8988T (cell line): ENCODE data around the gene ASB11.
"Not testable (repeated sequence)": the region's sequence is repeated elsewhere in the genome, so short reads cannot be mapped to it uniquely, and the experiment has no call there.

ENCODE experiments used
- DNase-seq: peaks from one replicate; pipeline ENCODE4 v3.0.0; 2011

ASB11 gene

GRCh38 chrX:15315509-15315908, at the start of gene ASB11:
Gene ASB11, minus strand, starts transcription at chrX:15315640. Its CDS starts 35 bp downstream, at chrX:15315605.
- no peak for DNase-seq

GRCh38 chrX:15359701-15360100, 44.3 kb upstream of the ASB11 start:
- no peak for DNase-seq

- no peak for DNase-seq
These were observed 43.1 kb upstream of the ASB11 start for GRCh38 chrX:15358533-15358932.

GRCh38 chrX:15356444-15356843, 41.0 kb upstream of the ASB11 start:
- DNase-seq = no peak

- DNase-seq = no peak
These were observed 35.0 kb upstream of the ASB11 start for GRCh38 chrX:15350329-15350996.

GRCh38 chrX:15349046-15349445, 33.6 kb upstream of the ASB11 start:
- no peak for DNase-seq

GRCh38 chrX:15345976-15346375, 30.5 kb upstream of the ASB11 start:
- no peak for DNase-seq

GRCh38 chrX:15344106-15344505, 28.7 kb upstream of the ASB11 start:
- DNase-seq = no peak

- DNase-seq = no peak
These were observed 27.6 kb upstream of the ASB11 start for GRCh38 chrX:15343075-15343476.

- DNase-seq = no peak
These were observed 25.4 kb upstream of the ASB11 start for GRCh38 chrX:15340867-15341266.

- no peak for DNase-seq
These were observed 20.6 kb upstream of the ASB11 start for GRCh38 chrX:15336023-15336413.

GRCh38 chrX:15335135-15336022, 19.9 kb upstream of the ASB11 start, which contains the start of gene PIGA:
Gene PIGA, minus strand, starts transcription at chrX:15335523. Its CDS starts 3,593 bp downstream, at chrX:15331930.
- peak; percentile 68 for DNase-seq

GRCh38 chrX:15334561-15334960, 19.1 kb upstream of the ASB11 start:
- DNase-seq = no peak

GRCh38 chrX:15328821-15329220, 13.4 kb upstream of the ASB11 start:
- DNase-seq = no peak

GRCh38 chrX:15328131-15328530, 12.7 kb upstream of the ASB11 start:
- DNase-seq = no peak

- no peak for DNase-seq
These were observed 7.0 kb upstream of the ASB11 start for GRCh38 chrX:15322472-15322871.

- DNase-seq = no peak
These were observed 6.6 kb upstream of the ASB11 start for GRCh38 chrX:15322072-15322471.

- DNase-seq = no peak
These were observed 6.0 kb upstream of the ASB11 start for GRCh38 chrX:15321447-15321846.

- no peak for DNase-seq
These were observed 4.9 kb upstream of the ASB11 start for GRCh38 chrX:15320297-15320696.

GRCh38 chrX:15319075-15319474, 3.6 kb upstream of the ASB11 start:
- no peak for DNase-seq

- DNase-seq = no peak
These were observed 968 bp downstream of the ASB11 start for GRCh38 chrX:15314472-15314871.

GRCh38 chrX:15311119-15311518, 4.3 kb downstream of the ASB11 start:
- DNase-seq = no peak

- no peak for DNase-seq
These were observed 5.3 kb downstream of the ASB11 start for GRCh38 chrX:15310117-15310516.

GRCh38 chrX:15305899-15306298, 9.5 kb downstream of the ASB11 start:
- DNase-seq = not testable (repeated sequence)
